HEK293T (cell line): ENCODE data around the gene PRIMA1.

Source experiments
- BHLHE40 ChIP-seq: fragments of 450-650 bp; IDR thresholded peaks from 2 replicates; pipeline ENCODE4 v1.6.1; 2016; ENCODE audit warnings: mild to moderate bottlenecking, moderate library complexity, borderline replicate concordance
- ELF4 ChIP-seq: fragments of 450-650 bp; IDR thresholded peaks from 2 replicates; pipeline ENCODE4 v1.6.1; 2017; ENCODE audit warnings: antibody characterized with exemption
- FOXA1 ChIP-seq: fragments of 450-650 bp; IDR thresholded peaks from 2 replicates; pipeline ENCODE4 v1.6.1; 2016; ENCODE audit warnings: mild to moderate bottlenecking
- FOXK2 ChIP-seq: fragments of 450-650 bp; IDR thresholded peaks from 2 replicates; pipeline ENCODE4 v1.6.1; 2016; ENCODE audit warnings: mild to moderate bottlenecking
- FOXM1 ChIP-seq: fragments of 450-650 bp; IDR thresholded peaks from 2 replicates; pipeline ENCODE4 v1.6.1; 2017; ENCODE audit warnings: mild to moderate bottlenecking, borderline replicate concordance
- ZNF384 ChIP-seq: fragments of 450-650 bp; IDR thresholded peaks from 2 replicates; pipeline ENCODE4 v1.6.1; 2016

GRCh38 chr14:93725002-93725582 lies 63.2 kb downstream of the PRIMA1 start:
- TF ChIP-seq ZNF384 (no peak), ELF4 (no peak), BHLHE40 (no peak), FOXA1 (no peak), FOXK2 (no peak), FOXM1 (no peak)
